ENCODE data around the gene CALML3. TPM values are rescaled to one million over a fixed set of nuclear protein-coding genes. Genes with fewer than 3 reads are reported as not detected.
A peak's percentile ranks its signal among the peaks of the same experiment; 100 is the strongest.

Gene CALML3
- total and polyA plus RNA-seq, 4 donors: 0.02 to 0.11 (median 0.04) TPM; not detected in 1

GRCh38 chr10:5563321-5563961, 38.7 kb downstream of the CALML3 start:
- no peaks in the 10 kb centered on the region for H3K36me3 ChIP-seq (ENCODE audit: control insufficient read depth in 4 of 4, insufficient read depth in 4 of 4, low read length in 4 of 4)
- WGBS, 2 donors: 78 to 80% methylated on average over 21 of the region's 21 CpGs
- no peak for TF ChIP-seq CTCF (IDR thresholded peaks at IDR 0.05; ENCODE audit: control extremely low read depth, extremely low read depth)
- no peaks in the 10 kb centered on the region for H3K27me3 ChIP-seq (ENCODE audit: control insufficient read depth in 3 of 3, insufficient read depth in 3 of 3, low read length in 2 of 3)
- DNase-seq: peak in 1 of 3 donors; percentile 8
- no peak overlapping the region for H3K27ac ChIP-seq (ENCODE audit: low read depth in 1 of 2, low read length in 1 of 2)
- no peaks in the 10 kb centered on the region for H3K9me3 ChIP-seq (ENCODE audit: control insufficient read depth in 4 of 4, insufficient read depth in 3 of 4, low read length in 3 of 4)
- H3K9ac ChIP-seq (ENCODE audit: insufficient read depth in 1 of 2, low read length in 2 of 2): no peak overlapping the region
- no peak overlapping the region for H3K4me3 ChIP-seq
- no peak for ATAC-seq (ENCODE audit: insufficient read depth, low FRiP score)
- H3K4me1 ChIP-seq (ENCODE audit: control insufficient read depth in 5 of 5, insufficient read depth in 5 of 5, low read length in 5 of 5): peaks cover 0 to 20% (median 5%) of the 10 kb centered on the region in 5 donors

GRCh38 chr10:5563991-5564536, 39.3 kb downstream of the CALML3 start:
- DNase-seq (no peak), ATAC-seq (ENCODE audit: insufficient read depth, low FRiP score) (no peak)
- Histone ChIP-seq H3K9me3 (ENCODE audit: control insufficient read depth in 4 of 4, insufficient read depth in 3 of 4, low read length in 3 of 4) (no peaks in the 10 kb centered on the region), H3K27ac (ENCODE audit: low read depth in 1 of 2, low read length in 1 of 2) (no peak overlapping the region), H3K27me3 (ENCODE audit: control insufficient read depth in 3 of 3, insufficient read depth in 3 of 3, low read length in 2 of 3) (no peaks in the 10 kb centered on the region), H3K36me3 (ENCODE audit: control insufficient read depth in 4 of 4, insufficient read depth in 4 of 4, low read length in 4 of 4) (no peaks in the 10 kb centered on the region), H3K4me1 (ENCODE audit: control insufficient read depth in 5 of 5, insufficient read depth in 5 of 5, low read length in 5 of 5) (peaks cover 0 to 20% (median 5%) of the 10 kb centered on the region in 5 donors), H3K4me3 (no peak overlapping the region), H3K9ac (ENCODE audit: insufficient read depth in 1 of 2, low read length in 2 of 2) (no peak overlapping the region)
- TF ChIP-seq CTCF (IDR thresholded peaks at IDR 0.05; ENCODE audit: control extremely low read depth, extremely low read depth): no peak
- WGBS, 2 donors: 72 to 74% methylated on average over 17 to 18 of the region's 18 CpGs

GRCh38 chr10:5564537-5565204, 39.9 kb downstream of the CALML3 start:
- Histone ChIP-seq H3K4me1 (ENCODE audit: control insufficient read depth in 5 of 5, insufficient read depth in 5 of 5, low read length in 5 of 5) (peaks cover 0 to 17% (median 5%) of the 10 kb centered on the region in 5 donors), H3K36me3 (ENCODE audit: control insufficient read depth in 4 of 4, insufficient read depth in 4 of 4, low read length in 4 of 4) (no peaks in the 10 kb centered on the region), H3K27ac (ENCODE audit: low read depth in 1 of 2, low read length in 1 of 2) (no peak overlapping the region), H3K27me3 (ENCODE audit: control insufficient read depth in 3 of 3, insufficient read depth in 3 of 3, low read length in 2 of 3) (no peaks in the 10 kb centered on the region), H3K4me3 (no peak overlapping the region), H3K9me3 (ENCODE audit: control insufficient read depth in 4 of 4, insufficient read depth in 3 of 4, low read length in 3 of 4) (no peaks in the 10 kb centered on the region), H3K9ac (ENCODE audit: insufficient read depth in 1 of 2, low read length in 2 of 2) (no peak overlapping the region)
- WGBS, 2 donors: 67 to 68% methylated on average over 17 of the region's 17 CpGs
- peak in 1 of 3 donors; percentile 11 for DNase-seq
- no peak for ATAC-seq (ENCODE audit: insufficient read depth, low FRiP score)
- no peak for TF ChIP-seq CTCF (IDR thresholded peaks at IDR 0.05; ENCODE audit: control extremely low read depth, extremely low read depth)

Data from lung (tissue), 12 donors.